ENCODE measurements around the gene AMOT. TPM values are rescaled to one million over a fixed set of nuclear protein-coding genes. Genes with fewer than 3 reads are reported as not detected.

Gene AMOT
- total RNA-seq, 4 donors from 2014 or later: 6.8 to 32.3 (median 10.0) TPM

DNA sequence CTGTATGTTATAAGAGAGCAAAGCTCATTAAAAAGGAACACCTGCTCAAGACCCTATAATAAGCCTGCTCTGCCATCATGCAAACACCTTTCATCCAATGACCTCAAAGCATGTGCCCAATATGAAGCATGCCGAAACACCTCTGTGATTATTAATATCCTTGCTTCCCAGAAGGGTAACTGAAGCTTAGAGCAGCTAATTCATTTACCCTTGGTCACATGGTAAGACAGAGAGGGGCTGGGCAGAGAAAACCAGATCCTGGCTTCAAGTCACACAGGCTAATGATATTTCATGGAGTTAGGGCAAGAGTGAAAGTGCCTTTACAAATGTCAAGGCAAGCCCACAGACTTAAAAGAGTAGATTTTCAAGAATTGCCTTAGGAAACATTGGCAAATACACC is 5.6 kb downstream of the AMOT start:
- TF ChIP-seq, protein P1, sequence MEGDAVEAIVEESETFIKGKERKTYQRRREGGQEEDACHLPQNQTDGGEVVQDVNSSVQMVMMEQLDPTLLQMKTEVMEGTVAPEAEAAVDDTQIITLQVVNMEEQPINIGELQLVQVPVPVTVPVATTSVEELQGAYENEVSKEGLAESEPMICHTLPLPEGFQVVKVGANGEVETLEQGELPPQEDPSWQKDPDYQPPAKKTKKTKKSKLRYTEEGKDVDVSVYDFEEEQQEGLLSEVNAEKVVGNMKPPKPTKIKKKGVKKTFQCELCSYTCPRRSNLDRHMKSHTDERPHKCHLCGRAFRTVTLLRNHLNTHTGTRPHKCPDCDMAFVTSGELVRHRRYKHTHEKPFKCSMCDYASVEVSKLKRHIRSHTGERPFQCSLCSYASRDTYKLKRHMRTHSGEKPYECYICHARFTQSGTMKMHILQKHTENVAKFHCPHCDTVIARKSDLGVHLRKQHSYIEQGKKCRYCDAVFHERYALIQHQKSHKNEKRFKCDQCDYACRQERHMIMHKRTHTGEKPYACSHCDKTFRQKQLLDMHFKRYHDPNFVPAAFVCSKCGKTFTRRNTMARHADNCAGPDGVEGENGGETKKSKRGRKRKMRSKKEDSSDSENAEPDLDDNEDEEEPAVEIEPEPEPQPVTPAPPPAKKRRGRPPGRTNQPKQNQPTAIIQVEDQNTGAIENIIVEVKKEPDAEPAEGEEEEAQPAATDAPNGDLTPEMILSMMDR (IDR thresholded peaks at IDR 0.05): no peak
- no peak for TF ChIP-seq EP300 (IDR thresholded peaks at IDR 0.05)
- TF ChIP-seq POLR2A (IDR thresholded peaks at IDR 0.05): no peak
- no peak for TF ChIP-seq POLR2AphosphoS5 (IDR thresholded peaks at IDR 0.05)

DNA sequence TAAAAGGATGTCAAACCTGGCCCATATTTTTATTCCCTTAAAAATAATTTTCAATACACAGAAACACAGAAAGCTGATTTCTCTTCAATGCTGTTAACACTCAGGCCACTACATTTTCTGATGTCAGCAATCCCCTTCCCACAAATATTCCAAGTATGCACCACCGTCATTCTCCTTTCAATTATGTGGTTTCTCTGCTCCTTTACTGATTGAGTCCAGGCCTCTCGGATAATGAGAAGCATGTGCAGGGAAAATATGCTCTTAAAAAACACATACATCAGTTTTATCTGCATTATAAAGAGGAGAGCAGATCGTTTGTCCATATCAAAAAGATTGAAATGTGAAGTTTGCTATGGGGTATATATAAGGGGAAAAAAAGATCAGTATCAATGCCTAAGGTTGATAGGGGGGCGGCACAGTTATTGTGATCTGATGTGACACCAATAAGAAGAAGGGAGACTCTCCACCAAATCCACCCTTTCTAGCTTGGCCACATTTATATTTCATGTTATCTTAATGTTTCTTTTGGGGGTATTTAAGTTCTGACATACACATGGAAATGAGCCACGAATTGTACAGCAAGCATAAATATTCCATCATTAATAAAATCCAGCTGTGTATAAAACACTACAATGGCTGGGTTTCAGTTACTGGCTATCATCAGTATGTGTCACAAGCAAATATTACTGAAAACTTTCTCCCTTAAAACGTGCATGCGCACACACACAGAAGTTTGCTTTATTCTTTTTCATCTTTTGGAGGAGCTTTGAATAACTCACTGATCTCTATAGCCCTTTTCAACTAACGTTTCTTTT is 6.4 kb downstream of the AMOT start:
- Histone ChIP-seq H3K27ac (no peak overlapping the region), H3K36me3 (no peaks in the 10 kb centered on the region), H3K4me1 (no peaks in the 10 kb centered on the region), H3K9me3 (no peaks in the 10 kb centered on the region), H3K4me3 (no peak overlapping the region), H3K27me3 (no peaks in the 10 kb centered on the region)
- WGBS, 2 donors (ENCODE audit: low coverage in 1 of 2): 24 to 37% methylated on average over 4 to 8 of the region's 8 CpGs
- TF ChIP-seq, protein P1 (IDR thresholded peaks at IDR 0.05): no peak
- TF ChIP-seq POLR2A (IDR thresholded peaks at IDR 0.05): no peak
- no peak for TF ChIP-seq EP300 (IDR thresholded peaks at IDR 0.05)
- no peak for TF ChIP-seq POLR2AphosphoS5 (IDR thresholded peaks at IDR 0.05)
- ATAC-seq: no peak

More for the DNA sequence above, 5.6 kb downstream of the AMOT start:
- Histone ChIP-seq H3K9me3 (no peaks in the 10 kb centered on the region), H3K4me3 (no peak overlapping the region), H3K27me3 (no peaks in the 10 kb centered on the region), H3K4me1 (peaks cover 0 to 7% (median 0%) of the 10 kb centered on the region in 3 donors), H3K27ac (no peak overlapping the region), H3K36me3 (no peaks in the 10 kb centered on the region)
- WGBS, 2 donors (ENCODE audit: low coverage in 1 of 2): 86 to 100% methylated on average over 1 of the region's 1 CpG
- no peak for ATAC-seq

DNA sequence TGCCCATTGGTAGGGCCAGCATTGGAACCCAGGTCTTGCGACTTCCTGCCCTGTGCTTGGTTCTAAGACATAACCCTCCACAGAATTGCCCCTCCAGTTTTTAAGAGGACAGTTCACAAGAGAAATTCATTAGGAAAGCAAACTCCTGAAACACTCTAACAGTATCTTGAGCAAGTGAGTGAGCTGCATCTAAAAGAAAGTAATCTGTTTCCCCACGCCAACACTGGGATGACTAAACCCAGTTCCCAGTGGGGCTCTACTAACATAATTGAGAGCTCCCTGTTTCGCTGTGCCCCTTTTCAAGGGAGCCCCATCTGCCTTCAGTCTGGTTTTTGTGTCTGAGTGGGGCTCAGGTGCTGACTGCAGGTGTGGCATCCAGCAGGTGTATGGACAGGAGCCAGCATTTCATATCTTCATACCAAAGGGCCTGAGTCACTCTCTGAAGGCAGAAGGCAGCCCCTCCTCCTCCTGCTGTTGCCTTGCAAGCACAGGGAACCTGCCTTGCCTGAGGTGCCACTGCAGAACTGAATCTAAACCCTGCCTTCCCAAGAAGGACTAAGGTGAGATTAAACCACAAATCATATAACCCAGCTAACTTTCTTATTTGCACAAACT is 8.0 kb downstream of the AMOT start:
- H3K36me3 ChIP-seq: no peaks in the 10 kb centered on the region
- no peak for ATAC-seq
- H3K9me3 ChIP-seq: no peaks in the 10 kb centered on the region
- H3K4me1 ChIP-seq: no peaks in the 10 kb centered on the region
- no peak overlapping the region for H3K4me3 ChIP-seq
- no peak for TF ChIP-seq EP300 (IDR thresholded peaks at IDR 0.05)
- no peak for TF ChIP-seq POLR2A (IDR thresholded peaks at IDR 0.05)
- TF ChIP-seq POLR2AphosphoS5 (IDR thresholded peaks at IDR 0.05): no peak
- no peaks in the 10 kb centered on the region for H3K27me3 ChIP-seq
- no peak overlapping the region for H3K27ac ChIP-seq
- 80 to 100% methylated on average over 1 of the region's 3 CpGs for WGBS, 2 donors (ENCODE audit: low coverage in 1 of 2)

DNA sequence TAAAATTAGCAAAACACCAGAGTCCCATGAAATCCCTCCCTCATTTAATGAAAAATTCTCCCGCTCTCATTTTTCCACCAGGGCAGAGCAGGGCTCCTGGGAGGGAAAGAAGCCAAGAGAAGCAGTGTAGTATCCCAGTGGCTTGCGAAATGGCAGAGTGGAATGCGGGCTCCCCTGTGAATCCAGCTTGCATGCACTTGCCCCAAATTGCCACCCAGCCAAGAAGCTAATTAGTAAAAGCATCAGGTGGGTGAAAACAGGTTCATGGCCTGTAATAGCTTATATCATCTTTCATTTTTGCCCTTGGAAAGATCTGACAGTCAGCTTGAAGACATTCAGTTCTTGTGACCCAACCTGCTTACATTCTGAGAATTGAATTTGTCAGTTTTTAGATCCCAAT is 10.1 kb downstream of the AMOT start:
- no peak for TF ChIP-seq EP300 (IDR thresholded peaks at IDR 0.05)
- no CpG with 5 or more reads among the region's 3 CpGs for WGBS, 2 donors (ENCODE audit: low coverage in 1 of 2)

DNA sequence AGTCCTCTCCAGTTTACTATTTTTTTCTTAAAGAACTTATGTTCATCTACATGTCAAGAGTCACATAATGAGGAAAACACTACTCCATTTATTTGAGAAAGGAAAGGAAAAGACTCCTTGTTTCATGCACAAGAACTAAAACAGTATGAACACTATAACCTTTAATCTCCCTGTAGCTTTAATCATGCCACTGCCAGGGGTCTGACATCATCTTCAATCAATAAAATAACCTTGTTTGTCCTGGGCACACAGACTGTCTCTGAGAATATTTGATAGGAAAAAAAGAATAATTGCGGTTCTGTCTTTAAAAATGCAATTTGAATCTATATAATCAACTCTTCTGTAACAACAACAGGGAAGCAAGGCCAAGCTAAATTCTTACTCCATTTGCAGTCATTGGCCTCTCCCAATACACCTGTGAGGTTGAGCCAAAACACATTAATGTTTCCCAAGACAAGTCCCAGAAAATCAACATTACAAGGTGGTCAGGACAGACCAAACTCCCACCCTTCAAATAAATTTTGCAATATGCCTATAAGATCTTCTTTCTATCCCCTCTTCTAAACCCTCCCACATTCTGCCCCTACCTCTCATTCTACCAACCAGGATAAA is 13.2 kb downstream of the AMOT start:
- Histone ChIP-seq H3K27ac (no peak overlapping the region), H3K4me3 (no peak overlapping the region), H3K9me3 (no peaks in the 10 kb centered on the region), H3K27me3 (no peaks in the 10 kb centered on the region), H3K36me3 (no peaks in the 10 kb centered on the region), H3K4me1 (no peaks in the 10 kb centered on the region)
- no peak for ATAC-seq
- TF ChIP-seq POLR2AphosphoS5 (IDR thresholded peaks at IDR 0.05) (no peak), POLR2A (IDR thresholded peaks at IDR 0.05) (no peak), EP300 (IDR thresholded peaks at IDR 0.05) (no peak)
- TF ChIP-seq, protein P1 (IDR thresholded peaks at IDR 0.05): no peak
- 88 to 89% methylated on average over 1 of the region's 1 CpG for whole genome bisulfite sequencing, 2 donors (ENCODE audit: low coverage in 1 of 2)

More for the DNA sequence above, 10.1 kb downstream of the AMOT start:
- Histone ChIP-seq H3K27ac (no peak overlapping the region), H3K9me3 (no peaks in the 10 kb centered on the region), H3K36me3 (no peaks in the 10 kb centered on the region), H3K4me3 (no peak overlapping the region), H3K4me1 (no peaks in the 10 kb centered on the region), H3K27me3 (no peaks in the 10 kb centered on the region)
- no peak for ATAC-seq
